HG03565 (cell line): ENCODE measurements around the gene SOBP.

Experiments
- ATAC-seq: cut with Tn5 transposase; IDR thresholded peaks from one replicate; pipeline ENCODE4 v1.9.1; 2021; ENCODE audit warnings: mild to moderate bottlenecking, moderate library complexity; ENCODE audit not compliant: unreplicated experiment

The SOBP gene

GRCh38 chr6:107634324-107635056 lies 144.6 kb downstream of the SOBP start:
- no peak for ATAC-seq

- ATAC-seq: no peak
Measured at GRCh38 chr6:107635057-107635515, 145.2 kb downstream of the SOBP start.

- no peak for ATAC-seq
Measured at GRCh38 chr6:107636486-107636885, 146.6 kb downstream of the SOBP start.

GRCh38 chr6:107637316-107638315 lies 147.7 kb downstream of the SOBP start:
- ATAC-seq: no peak

GRCh38 chr6:107638493-107638892 lies 148.6 kb downstream of the SOBP start:
- no peak for ATAC-seq

- ATAC-seq: no peak
Measured at GRCh38 chr6:107639511-107639910, 149.6 kb downstream of the SOBP start.

- ATAC-seq: no peak
Measured at GRCh38 chr6:107641071-107641470, 151.2 kb downstream of the SOBP start.

GRCh38 chr6:107641500-107641941 lies 151.6 kb downstream of the SOBP start:
- ATAC-seq: no peak

- no peak for ATAC-seq
Measured at GRCh38 chr6:107642095-107642860, 152.4 kb downstream of the SOBP start.

- no peak for ATAC-seq
Measured at GRCh38 chr6:107642861-107643328, 153.0 kb downstream of the SOBP start.

- no peak for ATAC-seq
Measured at GRCh38 chr6:107644513-107644912, 154.6 kb downstream of the SOBP start.

- no peak for ATAC-seq
Measured at GRCh38 chr6:107645740-107646139, 155.8 kb downstream of the SOBP start.

GRCh38 chr6:107646176-107646575 lies 156.3 kb downstream of the SOBP start:
- no peak for ATAC-seq

GRCh38 chr6:107646776-107647438 lies 157.0 kb downstream of the SOBP start:
- no peak for ATAC-seq

GRCh38 chr6:107647439-107647948 lies 157.6 kb downstream of the SOBP start:
- ATAC-seq: no peak

- ATAC-seq: no peak
Measured at GRCh38 chr6:107648983-107649382, 159.1 kb downstream of the SOBP start.

GRCh38 chr6:107652526-107653182 lies 162.7 kb downstream of the SOBP start:
- no peak for ATAC-seq

- ATAC-seq: no peak
Measured at GRCh38 chr6:107653183-107653580, 163.3 kb downstream of the SOBP start.

- ATAC-seq: no peak
Measured at GRCh38 chr6:107653861-107654394, 164.0 kb downstream of the SOBP start.
